GM21367 (cell line): ENCODE data around the gene RUVBL1.

Experiments
- ATAC-seq: cut with Tn5 transposase; IDR thresholded peaks from one replicate; pipeline ENCODE4 v1.9.1; 2021; ENCODE audit not compliant: unreplicated experiment

Gene RUVBL1

DNA sequence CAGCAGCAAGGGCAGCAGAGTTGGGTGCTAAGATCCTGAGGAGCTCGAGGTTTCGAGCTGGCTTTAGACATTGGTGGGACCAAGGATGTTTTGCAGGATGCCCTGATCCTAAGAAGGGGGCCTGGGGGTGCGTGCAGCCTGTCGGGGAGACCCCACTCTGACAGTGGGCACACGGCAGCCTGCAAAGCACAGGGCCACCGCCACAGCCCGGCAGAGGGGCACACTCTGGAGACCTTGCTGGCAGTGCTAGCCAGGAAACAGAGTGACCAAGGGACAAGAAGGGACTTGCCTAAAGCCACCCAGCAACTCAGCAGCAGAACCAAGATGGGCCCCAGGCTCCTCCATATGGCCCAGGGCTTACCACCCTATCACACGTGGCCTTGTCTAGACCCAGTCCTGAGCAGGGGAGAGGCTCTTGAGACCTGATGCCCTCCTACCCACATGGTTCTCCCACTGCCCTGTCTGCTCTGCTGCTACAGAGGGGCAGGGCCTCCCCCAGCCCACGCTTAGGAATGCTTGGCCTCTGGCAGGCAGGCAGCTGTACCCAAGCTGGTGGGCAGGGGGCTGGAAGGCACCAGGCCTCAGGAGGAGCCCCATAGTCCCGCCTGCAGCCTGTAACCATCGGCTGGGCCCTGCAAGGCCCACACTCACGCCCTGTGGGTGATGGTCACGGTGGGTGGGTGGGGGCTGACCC lies 52.6 kb downstream of the RUVBL1 start:
- ATAC-seq = no peak

DNA sequence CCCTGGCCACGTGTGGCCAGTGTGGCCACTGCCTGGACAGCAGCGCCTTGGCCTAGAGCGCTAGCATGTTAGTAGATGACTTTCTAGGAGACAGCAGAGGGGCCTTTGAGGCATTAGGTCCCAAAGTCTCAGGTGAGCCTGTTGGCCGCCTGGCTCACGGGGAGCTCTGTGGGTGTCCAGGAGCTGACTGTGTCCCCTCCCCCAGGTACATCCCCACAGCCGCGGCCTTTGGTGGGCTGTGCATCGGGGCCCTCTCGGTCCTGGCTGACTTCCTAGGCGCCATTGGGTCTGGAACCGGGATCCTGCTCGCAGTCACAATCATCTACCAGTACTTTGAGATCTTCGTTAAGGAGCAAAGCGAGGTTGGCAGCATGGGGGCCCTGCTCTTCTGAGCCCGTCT lies 54.3 kb downstream of the RUVBL1 start:
- no peak for ATAC-seq

DNA sequence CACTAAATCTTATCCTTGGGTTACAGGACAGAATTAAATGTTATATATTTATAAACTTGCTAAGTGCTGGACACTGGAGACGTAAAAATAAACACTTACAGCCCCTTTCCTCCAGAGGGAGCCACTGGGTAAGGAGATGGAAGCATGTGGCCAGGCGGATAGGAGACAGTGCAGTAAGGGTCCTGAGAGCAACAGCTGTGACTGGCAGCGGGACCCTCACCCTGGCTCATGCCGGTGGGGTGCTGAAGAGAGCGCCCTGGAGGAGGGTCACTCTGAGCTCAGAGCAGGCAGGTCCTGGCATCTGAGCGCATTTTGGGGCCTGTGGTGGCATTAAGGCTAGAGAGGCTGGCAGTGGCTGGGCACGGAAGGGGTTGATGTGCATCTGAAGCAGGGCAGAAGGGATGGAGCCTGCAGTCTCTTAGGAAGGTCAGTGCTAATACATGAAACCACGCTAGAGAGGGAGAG lies 55.4 kb downstream of the RUVBL1 start:
- ATAC-seq = no peak

DNA sequence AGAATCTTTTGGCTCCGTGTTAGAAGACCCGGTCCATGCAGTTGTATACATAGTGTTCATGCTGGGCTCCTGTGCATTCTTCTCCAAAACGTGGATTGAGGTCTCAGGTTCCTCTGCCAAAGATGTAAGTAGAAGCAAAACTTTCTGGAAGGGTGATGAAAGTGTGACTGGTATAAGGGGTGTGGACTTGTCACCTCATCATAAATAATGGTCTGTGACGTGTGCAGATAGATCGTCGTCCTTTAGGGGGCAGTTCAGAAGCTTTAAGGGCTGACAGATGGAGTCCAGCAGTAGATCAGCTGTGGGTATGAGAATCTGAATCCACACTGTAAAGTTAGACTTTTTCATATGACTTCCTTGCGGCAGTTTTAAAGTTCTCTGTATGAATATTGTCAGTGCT lies 56.1 kb downstream of the RUVBL1 start:
- ATAC-seq = no peak

DNA sequence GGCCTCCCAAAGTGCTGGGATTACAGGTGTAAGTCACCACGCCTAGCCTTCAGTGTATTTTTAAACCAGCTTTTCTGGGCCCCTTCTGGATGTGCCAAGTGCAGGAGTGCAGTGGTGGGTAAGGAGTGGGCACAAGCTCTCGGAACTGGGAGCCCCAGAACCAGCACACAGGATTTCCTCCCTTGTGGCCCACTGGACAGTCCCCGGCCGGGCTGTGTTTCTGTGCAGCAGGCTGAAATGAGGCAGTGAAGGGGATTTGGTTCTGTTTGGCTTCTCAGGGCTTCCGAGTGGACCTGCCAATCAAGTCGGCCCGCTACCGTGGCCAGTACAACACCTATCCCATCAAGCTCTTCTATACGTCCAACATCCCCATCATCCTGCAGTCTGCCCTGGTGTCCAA lies 56.9 kb downstream of the RUVBL1 start:
- ATAC-seq = no peak

DNA sequence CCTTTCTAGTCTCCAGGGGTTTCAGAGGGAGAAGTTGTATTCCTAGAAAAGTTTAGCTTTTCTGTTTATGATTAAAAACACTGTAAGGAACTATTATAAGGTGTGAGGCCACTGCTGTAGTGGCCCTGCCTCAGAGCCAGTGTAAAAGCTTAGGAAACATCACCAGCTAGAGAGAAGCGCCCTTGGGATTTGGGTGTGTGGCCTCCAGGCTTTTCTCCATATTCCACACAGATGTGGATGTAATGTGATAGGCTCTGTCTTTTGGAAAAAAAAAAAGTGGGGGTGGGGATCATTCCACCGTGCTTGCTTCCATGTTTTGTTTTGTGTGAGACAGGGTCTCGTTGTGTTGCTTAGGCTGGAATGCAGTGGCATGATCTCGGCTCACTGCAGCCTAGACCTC lies 57.5 kb downstream of the RUVBL1 start:
- ATAC-seq = no peak

DNA sequence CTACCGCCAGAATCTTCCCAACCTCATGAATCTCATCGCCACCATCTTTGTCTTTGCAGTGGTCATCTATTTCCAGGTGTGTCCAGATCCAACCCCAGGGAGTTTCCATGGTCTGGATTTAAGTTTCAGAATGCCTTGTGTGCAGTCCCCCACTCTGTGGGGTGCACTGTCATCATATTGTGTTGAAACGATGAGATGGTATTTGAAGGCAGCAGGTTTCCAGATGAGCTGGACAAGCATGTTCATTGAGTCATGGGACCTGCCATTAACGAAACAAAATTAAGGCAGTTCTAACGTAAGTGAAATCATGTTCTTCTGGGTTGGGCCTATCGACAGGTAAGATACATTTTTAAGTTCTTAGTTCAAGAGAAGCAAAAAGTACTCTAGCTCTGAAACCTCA lies 58.6 kb downstream of the RUVBL1 start:
- ATAC-seq = no peak

DNA sequence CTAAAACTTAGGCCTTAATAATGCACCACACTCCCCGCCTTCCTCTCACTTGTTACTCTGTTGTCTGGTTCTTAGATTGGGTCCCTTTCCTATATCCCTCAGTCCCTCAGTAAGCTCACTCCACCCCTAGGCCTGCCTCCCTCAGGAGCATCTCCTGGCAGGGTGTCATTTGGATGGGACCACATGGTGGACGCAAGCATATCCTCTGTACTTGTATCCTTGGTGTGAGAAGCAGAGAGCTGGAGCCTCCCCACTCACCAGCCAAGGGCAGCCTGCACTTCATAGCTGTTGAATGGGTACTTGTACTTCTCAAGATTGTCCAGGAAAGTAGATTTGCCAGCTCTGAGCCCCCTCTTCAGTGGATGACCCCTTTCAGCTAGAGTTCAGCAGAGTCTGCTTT lies 59.7 kb downstream of the RUVBL1 start:
- no peak for ATAC-seq

DNA sequence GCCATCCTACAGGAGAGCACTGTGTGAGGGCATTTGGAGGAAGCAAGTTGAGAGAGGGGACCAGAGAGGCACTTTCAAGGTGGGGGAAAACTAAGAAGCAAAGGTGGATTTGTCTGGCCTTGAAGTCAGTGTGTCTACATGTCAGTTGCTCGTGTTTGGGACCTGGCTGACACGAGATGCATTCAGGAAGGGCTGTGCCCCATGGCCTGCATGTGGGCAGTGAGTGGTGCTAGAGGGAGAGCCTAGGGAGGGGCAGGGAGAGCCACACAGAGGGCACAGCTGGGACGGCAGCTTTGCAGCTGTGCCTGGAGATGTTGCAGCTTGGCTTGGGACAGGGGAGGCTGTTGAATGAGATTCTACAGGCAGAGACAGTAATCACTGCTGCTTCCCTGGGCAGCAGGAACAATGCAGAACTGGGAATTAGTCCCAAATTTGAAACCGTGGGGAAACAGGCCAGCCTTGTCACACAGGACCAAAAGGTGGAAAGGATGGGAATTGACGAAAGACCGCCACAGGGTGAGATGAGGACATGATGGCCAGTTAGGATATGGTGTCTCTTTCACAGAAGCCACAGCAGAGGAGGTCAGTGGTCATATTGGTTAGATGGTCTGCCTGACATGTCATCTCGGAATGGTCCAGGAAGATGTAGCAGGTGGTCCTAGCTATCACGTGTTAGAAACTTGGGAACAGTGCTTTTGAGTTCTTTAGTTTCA lies 61.4 kb downstream of the RUVBL1 start:
- no peak for ATAC-seq

DNA sequence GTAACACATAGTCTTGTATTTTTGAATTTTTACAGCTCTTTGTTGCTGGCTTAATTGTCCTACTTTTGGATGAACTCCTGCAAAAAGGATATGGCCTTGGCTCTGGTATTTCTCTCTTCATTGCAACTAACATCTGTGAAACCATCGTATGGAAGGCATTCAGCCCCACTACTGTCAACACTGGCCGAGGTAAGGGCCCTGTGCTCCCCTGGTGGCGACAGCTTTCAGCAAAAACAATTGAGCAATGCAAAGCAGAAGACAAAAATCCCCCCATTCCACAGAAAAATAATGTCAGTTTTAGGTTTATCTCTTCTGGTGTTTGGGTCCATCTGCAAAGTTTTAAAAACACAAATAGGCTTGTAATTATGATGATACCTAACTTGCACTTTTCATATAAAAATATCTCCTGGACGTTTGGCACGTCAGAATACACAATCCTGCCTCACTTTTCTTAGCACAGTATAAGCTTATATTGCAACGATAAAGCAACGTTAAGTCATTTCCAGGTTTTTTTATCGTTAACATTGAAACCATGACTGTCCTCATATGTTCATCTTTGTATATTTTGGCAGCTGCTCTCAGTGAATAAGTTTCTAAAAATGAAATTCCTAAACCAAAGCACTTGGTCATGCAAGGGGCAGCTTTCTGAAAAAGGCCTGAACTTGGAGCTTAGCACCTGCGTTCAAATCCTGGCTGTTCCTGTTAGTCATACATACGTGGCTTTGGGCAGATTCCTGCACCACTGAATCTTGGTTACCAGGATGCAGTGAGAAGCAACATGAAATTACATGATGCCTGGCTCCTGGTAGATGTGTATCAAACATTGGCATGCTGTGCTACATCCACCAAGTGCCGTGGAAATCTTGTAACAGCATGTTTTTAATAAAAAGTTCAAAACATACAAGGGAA lies 62.9 kb downstream of the RUVBL1 start:
- no peak for ATAC-seq

DNA sequence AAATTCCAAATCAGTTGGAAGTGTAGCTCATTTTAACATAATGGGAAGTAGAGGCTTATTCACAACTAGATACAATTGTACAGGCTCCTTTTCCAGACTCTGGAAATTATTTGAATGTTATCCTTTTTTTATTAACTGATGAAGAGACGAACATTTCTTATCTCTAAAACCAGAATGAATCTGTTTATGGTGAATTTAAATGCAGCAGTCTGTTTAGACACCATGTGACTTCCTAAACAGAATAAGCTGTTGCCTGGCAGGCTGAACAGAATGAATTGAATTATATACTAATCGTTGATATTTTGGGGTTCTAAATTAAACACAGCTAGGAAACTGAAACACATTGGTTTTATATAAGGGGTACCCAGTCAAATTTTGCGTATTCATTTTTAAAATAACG lies 67.4 kb downstream of the RUVBL1 start:
- no peak for ATAC-seq

DNA sequence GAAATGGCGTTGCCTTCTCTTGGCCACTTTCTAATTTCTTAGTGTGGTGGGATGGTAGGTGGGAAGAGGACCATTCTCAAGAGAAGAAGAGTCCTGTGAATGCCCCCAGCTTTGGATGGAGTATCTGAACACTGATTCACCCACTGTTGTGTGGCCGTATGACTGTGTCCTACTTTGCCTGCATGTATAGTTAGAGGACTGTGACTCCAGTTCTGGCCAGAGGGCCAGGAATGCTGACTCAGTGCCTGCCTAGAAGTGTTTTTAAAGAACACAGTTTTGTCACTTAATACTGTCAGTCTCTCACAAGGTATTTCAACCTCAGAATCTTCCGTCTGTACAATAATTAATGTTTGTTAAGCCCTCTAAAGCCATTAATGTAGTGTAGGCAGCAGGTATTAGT lies 69.2 kb downstream of the RUVBL1 start:
- no peak for ATAC-seq

DNA sequence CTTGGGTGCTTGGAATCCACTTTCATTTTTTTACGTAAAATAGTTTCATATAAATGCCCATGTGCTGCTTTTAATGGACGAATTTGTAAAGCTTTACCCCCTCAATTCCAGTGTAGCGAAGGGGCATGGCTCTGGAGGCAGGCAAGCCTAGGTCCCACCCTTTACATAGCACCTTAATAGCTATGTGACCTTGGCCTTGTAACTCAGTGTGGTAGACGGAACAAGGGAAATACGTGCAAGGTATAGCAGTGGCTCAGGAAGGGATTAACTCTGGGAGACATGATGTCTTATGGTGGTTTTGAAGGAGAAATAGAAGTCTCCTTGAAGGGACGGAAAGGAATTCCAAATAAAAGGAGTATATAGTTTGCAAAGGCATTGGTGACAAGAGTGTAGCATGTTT lies 70.0 kb downstream of the RUVBL1 start:
- ATAC-seq = no peak

DNA sequence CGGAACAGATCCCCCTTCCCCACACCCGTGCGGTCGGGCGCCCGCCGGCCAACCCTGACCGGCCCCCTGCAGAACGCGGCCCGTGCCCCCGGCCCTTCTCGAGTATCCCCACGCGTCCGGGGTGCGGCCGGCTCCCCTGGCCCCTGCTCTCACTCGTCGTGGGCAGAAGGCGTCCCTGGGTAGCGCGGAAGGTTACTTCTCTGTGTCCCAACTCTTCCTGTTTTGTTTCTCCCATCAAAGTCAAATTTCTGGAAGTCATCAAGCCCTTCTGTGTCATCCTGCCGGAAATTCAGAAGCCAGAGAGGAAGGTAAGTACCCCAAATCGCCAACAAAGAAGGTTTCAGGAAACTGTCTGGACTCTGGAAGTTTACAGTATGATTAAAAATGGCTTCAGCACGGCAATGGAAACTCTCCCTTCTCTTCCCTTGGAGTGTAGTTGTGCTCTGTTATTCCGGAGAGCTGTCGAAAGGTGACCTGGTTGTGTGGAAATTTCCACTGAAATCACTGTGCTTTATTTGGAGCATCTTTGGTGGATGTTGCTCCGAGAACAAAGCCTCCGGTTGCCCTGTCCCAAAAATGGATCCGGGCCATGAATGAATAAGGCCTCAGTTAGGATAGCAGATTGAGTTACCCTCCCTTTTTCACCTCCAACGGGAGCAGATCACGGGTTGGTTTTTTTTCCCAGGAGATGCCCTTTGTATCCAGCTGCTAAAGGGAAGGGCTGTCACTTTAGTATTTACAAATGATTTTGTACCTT lies 70.8 kb downstream of the RUVBL1 start:
- ATAC-seq = no peak

DNA sequence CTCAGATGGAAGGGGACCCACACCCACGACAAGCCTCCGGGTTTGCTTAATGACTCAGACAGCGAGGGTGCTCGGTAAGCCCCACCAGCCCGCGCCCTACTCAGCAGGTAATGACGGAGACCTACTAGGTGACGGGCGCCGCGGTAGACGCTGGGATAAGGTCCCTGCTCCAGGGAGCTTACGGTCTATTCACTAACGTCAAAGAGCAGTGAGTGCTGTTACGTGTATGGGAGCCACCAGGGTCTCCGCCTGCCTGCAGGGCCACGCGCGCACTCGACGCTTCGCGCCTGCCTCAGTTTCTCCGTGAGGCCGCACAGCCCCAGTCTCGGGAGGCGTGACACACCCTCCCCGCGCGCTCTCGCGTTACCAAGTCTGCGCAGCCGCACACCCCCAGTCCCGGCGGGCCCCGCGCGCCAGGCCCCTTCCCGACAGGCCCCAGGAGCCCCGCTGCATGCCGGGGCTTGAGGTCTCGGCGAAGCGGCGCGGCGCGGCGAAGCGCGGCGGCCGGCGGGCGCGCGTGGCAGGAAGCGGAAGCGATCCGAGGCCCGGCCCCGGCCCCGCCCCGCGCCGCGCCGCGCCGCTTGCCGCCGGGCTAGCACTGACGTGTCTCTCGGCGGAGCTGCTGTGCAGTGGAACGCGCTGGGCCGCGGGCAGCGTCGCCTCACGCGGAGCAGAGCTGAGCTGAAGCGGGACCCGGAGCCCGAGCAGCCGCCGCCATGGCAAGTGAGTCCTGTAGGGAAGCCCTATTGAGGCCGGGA lies 71.6 kb downstream of the RUVBL1 start, which contains the start of gene SEC61A1:
Gene SEC61A1 (plus strand): TSS at position 601 of the 758 bp plus-strand sequence. CDS start 116 bp downstream, at position 717.
- peak; percentile 84 for ATAC-seq

DNA sequence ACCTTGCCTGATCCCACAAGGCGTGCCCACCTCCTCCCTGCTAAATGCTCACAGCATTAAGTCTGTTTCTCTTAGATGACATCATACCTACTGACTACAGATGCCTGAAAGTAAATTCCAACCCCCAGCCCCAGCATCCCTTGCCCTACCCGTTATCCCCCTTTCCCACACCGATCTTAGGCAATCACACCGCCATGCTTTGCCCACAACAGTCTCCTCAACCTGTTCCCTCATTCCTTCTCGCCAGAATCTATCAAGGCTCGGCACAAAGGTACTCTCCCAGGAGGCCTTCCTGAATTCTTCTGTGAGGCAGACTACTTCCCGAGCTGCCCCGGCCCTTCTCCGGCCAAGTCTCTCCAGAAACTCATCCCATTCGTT lies 72.2 kb downstream of the RUVBL1 start:
- peak; percentile 6 for ATAC-seq

DNA sequence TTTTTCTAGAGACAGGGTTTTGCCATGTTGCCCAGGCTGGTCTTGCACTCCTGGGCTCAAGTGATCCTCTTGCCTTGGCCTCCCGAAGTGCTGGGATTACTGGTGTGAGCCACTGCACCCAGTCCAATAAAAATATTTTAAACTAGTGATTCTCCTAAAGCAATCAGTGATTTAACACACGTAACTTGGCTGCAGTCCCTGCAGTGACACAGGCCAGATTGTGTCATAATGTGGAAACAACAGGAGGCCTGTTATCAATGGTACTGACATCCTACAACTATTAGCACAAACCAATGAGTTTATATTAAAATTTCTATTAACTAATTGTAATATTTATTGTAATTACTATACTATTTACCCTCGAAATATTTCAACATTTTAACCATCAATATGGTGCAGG lies 73.0 kb downstream of the RUVBL1 start:
- ATAC-seq = no peak

DNA sequence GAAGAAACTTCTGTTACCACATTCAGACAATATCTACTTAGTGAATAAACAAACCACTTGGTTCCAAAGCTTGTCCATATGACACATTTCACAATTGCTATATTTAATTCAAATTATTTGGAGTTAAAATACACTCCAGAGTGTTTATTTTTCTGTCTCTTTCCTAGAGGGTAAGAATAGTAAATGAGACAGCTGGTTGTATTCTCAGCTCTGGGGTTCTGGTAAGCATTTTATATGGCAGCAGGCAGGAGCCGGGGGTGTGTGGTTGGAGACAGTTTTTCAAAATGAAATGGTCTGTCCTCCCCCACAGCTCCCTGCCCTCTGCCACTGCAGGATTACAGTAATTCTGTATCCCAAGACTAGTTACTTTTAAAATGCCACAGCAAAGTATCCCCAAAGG lies 82.3 kb downstream of the RUVBL1 start:
- ATAC-seq = no peak

DNA sequence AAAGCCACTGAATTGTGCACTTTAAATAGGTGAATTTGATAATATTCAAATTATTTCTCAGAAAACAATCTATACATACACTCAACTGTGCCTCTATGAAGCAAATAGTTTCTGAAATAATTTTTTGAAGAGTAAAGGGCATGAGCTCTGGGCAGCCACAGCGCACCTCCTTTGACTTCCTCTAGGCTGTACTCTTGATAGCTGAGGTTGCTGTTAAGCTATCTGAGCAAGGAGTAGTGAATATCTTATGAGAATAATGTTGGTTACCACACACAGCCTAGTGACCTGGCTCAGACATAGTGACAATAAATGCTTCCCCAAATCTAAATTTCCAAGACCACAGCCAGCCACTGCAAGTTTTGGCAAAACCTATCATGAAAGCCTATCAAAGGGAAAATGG lies 83.0 kb downstream of the RUVBL1 start:
- no peak for ATAC-seq

DNA sequence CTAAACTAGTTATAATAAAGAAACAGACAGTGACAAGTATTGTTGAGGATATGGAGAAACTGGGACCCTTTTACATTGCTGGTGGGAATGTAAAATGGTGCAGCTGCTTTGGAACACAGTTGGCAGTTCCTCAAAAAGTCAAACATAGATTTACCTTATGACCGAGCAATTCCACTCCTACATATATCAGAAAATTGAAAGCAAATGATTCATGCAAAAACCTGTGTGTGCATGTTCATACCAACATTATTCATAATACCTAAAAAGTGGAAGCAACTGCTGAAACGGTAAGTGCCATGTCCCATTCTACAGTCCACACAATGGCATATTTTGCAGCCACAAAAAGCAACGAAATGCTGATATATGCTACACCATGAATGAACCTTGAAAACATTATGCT lies 83.6 kb downstream of the RUVBL1 start:
- no peak for ATAC-seq
